ENCODE results near the gene TAPT1. TPM values are rescaled to one million over a fixed set of nuclear protein-coding genes. Genes with fewer than 3 reads are reported as not detected.

Gene TAPT1
- total RNA-seq, 1 donor from 2014 or later: 23.0 TPM

DNA sequence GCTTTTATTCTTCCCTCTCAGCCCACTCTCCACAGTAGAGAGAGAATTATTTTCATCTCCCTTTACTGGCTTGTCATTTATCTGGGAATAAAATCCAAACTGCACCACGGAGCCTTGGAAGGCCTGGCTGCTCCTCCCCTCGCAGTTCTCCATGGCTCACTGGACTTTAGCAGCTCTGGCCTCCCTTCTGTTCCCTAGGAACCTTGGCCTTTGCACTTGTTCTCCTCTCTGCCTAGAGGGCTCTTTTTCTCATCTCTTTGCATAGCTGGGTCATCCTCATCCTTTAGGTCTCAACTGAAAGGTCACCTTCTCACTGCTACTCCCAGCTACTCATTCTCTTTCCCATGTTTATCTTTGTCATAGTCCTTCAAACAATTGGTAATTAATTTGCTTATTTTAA, 31.3 kb upstream of the TAPT1 start:
- H3K4me3 Mint-ChIP-seq (ENCODE audit: unreplicated experiment): no peak overlapping the region
- peaks cover 22% of the 10 kb centered on the region for H3K36me3 Mint-ChIP-seq (ENCODE audit: low read depth)
- no peak for DNase-seq (ENCODE audit: low spot score)
- H3K4me1 Mint-ChIP-seq (ENCODE audit: low read depth): peaks cover 20% of the 10 kb centered on the region
- H3K27ac Mint-ChIP-seq (ENCODE audit: unreplicated experiment): no peak overlapping the region
- TF ChIP-seq, protein P1, sequence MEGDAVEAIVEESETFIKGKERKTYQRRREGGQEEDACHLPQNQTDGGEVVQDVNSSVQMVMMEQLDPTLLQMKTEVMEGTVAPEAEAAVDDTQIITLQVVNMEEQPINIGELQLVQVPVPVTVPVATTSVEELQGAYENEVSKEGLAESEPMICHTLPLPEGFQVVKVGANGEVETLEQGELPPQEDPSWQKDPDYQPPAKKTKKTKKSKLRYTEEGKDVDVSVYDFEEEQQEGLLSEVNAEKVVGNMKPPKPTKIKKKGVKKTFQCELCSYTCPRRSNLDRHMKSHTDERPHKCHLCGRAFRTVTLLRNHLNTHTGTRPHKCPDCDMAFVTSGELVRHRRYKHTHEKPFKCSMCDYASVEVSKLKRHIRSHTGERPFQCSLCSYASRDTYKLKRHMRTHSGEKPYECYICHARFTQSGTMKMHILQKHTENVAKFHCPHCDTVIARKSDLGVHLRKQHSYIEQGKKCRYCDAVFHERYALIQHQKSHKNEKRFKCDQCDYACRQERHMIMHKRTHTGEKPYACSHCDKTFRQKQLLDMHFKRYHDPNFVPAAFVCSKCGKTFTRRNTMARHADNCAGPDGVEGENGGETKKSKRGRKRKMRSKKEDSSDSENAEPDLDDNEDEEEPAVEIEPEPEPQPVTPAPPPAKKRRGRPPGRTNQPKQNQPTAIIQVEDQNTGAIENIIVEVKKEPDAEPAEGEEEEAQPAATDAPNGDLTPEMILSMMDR (IDR thresholded peaks at IDR 0.05): no peak
- H3K9me3 Mint-ChIP-seq (ENCODE audit: low read depth): no peaks in the 10 kb centered on the region
- no peaks in the 10 kb centered on the region for H3K27me3 Mint-ChIP-seq (ENCODE audit: low read depth)

DNA sequence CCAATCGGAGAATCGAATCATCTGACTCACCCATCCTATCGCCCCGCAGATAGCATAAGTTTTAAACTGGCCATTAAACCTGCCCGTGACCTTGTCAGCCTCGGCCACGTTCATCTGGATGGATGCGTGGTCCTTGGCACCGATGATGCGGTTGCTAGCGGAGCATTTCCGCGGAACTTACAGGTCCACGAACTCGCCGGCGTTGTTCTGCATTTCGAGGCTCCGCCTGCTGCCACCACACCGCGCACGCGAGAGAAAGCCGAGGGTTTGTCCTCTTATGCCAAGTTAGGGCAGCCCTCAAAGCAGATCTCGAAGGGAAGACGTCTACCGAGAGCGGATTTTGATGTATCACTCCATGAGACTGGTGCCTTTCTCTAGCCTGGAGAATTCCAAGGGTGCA, 30.1 kb upstream of the TAPT1 start:
- DNase-seq (ENCODE audit: low spot score): no peak
- Mint-ChIP-seq H3K27me3 (ENCODE audit: low read depth) (no peaks in the 10 kb centered on the region), H3K27ac (ENCODE audit: unreplicated experiment) (no peak overlapping the region), H3K4me1 (ENCODE audit: low read depth) (peaks cover 20% of the 10 kb centered on the region), H3K9me3 (ENCODE audit: low read depth) (no peaks in the 10 kb centered on the region), H3K36me3 (ENCODE audit: low read depth) (peaks cover 26% of the 10 kb centered on the region), H3K4me3 (ENCODE audit: unreplicated experiment) (no peak overlapping the region)
- TF ChIP-seq, protein P1 (IDR thresholded peaks at IDR 0.05): no peak

DNA sequence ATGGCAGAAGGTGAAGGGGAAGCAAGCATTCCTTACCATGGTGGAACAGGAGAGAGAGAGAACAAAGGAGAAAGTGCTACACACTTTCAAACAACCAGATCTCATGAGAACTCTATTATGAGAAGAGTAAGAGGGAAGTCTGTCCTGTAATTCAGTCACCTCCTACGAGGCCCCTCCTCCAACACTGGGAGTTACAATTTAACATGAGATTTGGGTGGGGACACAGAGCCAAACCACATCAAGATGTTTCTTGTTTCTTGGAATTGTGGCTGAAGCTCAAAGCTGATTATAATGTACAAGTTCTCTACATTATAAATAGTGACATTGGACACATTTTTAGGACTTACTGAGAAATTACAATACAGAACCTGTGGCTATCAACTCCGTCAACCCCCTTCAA, 29.5 kb upstream of the TAPT1 start:
- peaks cover 24% of the 10 kb centered on the region for H3K36me3 Mint-ChIP-seq (ENCODE audit: low read depth)
- H3K27ac Mint-ChIP-seq (ENCODE audit: unreplicated experiment): no peak overlapping the region
- H3K4me3 Mint-ChIP-seq (ENCODE audit: unreplicated experiment): no peak overlapping the region
- TF ChIP-seq, protein P1 (IDR thresholded peaks at IDR 0.05): no peak
- no peak for DNase-seq (ENCODE audit: low spot score)
- H3K4me1 Mint-ChIP-seq (ENCODE audit: low read depth): peaks cover 20% of the 10 kb centered on the region
- no peaks in the 10 kb centered on the region for H3K27me3 Mint-ChIP-seq (ENCODE audit: low read depth)
- no peaks in the 10 kb centered on the region for H3K9me3 Mint-ChIP-seq (ENCODE audit: low read depth)

DNA sequence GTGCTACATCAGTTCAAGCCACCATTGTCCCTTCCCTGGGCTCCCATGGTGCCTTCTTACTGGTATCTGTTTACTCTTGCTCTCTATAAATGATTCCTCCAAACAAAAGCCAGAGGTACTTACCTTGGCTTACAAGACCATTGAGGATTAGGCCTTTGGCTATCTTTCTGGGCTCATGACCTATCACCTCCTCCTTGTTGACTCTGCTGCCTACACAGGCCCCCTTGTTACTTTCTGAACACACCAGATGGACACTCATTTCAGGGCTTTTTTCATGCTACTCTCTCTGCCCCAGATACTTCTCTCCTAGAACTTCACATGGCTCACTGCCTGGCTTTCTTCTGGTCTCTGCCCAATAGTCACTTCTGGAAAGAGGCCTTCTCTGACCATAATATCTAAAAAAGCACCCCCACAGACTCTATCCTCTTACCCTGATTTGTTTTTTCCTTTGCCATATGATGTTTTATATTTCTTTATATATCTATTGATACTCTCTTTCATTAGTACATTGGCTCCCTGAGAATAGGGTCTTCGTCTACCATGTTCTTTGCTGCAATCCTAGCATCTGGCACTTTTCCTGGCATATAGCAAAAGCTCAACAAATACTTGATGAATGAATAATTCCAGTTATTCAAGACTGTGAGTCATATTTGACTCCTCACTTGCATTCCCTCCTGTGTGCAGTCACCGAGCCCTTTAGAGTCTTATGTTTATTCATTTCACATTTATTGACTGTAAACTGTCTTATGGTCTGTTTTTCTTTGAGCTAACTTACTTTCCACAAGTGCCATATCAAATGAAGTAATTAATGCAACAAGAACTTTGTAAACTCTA, 27.1 kb upstream of the TAPT1 start:
- DNase-seq (ENCODE audit: low spot score): no peak
- Mint-ChIP-seq H3K27ac (ENCODE audit: unreplicated experiment) (peak overlapping the region; percentile 36), H3K27me3 (ENCODE audit: low read depth) (no peaks in the 10 kb centered on the region), H3K4me3 (ENCODE audit: unreplicated experiment) (no peak overlapping the region), H3K36me3 (ENCODE audit: low read depth) (peaks cover 24% of the 10 kb centered on the region), H3K4me1 (ENCODE audit: low read depth) (peaks cover 20% of the 10 kb centered on the region), H3K9me3 (ENCODE audit: low read depth) (no peaks in the 10 kb centered on the region)
- TF ChIP-seq, protein P1 (IDR thresholded peaks at IDR 0.05): no peak

DNA sequence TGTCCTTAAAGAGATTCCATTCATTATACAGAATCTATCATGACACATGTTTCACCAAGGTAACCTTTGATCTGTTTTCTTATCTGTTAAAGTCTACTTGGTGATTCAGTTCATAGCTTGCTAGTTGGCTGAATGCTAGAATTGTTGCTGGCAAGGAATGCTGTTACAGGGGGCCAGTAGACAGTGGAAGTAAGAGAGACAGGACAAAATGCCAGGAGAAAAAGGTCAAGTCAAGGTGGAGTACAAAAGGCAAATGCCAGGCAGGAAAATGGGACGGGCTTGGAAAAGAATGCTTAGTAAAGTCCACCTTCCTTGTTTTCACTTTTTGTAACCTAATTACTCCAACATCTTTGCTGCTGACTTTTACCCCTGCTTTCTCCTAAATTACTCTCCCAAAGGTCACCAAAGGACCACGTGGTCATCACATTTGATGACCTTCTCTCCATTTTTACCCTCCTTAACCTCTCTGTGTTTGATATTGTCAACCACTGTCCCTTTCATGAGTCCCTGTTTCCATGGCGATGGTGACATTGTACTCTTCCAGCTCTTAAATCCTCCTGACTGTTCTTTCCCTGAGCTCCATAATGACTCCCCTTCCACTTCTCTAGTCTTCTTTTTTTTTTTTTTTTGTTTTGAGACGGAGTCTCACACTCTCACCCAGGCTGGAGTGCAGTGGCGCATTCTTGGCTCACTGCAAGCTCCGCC, 24.5 kb upstream of the TAPT1 start:
- Mint-ChIP-seq H3K27me3 (ENCODE audit: low read depth) (no peaks in the 10 kb centered on the region), H3K9me3 (ENCODE audit: low read depth) (no peaks in the 10 kb centered on the region), H3K27ac (ENCODE audit: unreplicated experiment) (no peak overlapping the region), H3K36me3 (ENCODE audit: low read depth) (peaks cover 30% of the 10 kb centered on the region), H3K4me3 (ENCODE audit: unreplicated experiment) (no peak overlapping the region), H3K4me1 (ENCODE audit: low read depth) (peaks cover 20% of the 10 kb centered on the region)
- no peak for DNase-seq (ENCODE audit: low spot score)
- TF ChIP-seq, protein P1 (IDR thresholded peaks at IDR 0.05): no peak
